HepG2 (cell line): ENCODE measurements around the gene CHMP6.

ENCODE experiments used
- JUND ChIP-seq: sonication (generic); formaldehyde crosslinking; IDR thresholded peaks from 2 replicates; pipeline ENCODE4 v1.8.0; 2022; ENCODE audit warnings: mild to moderate bottlenecking, missing genetic modification reagents
- MYNN ChIP-seq: sonication (generic); formaldehyde crosslinking; IDR thresholded peaks from 2 replicates; pipeline ENCODE4 v1.4.0; 2020; ENCODE audit warnings: mild to moderate bottlenecking, low read depth, missing genetic modification reagents
- NFE2L2 ChIP-seq: fragments of 150-350 bp; IDR thresholded peaks from 2 replicates; pipeline ENCODE4 v1.6.1; 2014; ENCODE audit warnings: low read length
- NFIC ChIP-seq: IDR thresholded peaks from 2 replicates; pipeline ENCODE4 v1.6.1; 2012; ENCODE audit warnings: mild to moderate bottlenecking, low read length, inconsistent platforms
- POLR2A ChIP-seq, 2 experiments: IDR thresholded peaks; 2 replicates each; pipeline ENCODE4 v1.6.1; 2011; ENCODE audit warnings: low read depth in 2 of 2, low read length in 2 of 2, mild to moderate bottlenecking in 1 of 2, moderate library complexity in 1 of 2; ENCODE audit not compliant: insufficient read depth in 1 of 2
- ZNF263 ChIP-seq: sonication (generic); formaldehyde crosslinking; IDR thresholded peaks from 2 replicates; pipeline ENCODE4 v1.4.0; 2020; ENCODE audit warnings: missing genetic modification reagents
- ZNF766 ChIP-seq: sonication (generic); formaldehyde crosslinking; IDR thresholded peaks from 2 replicates; pipeline ENCODE4 v1.5.0; 2020; ENCODE audit warnings: missing genetic modification reagents, borderline replicate concordance
- TF ChIP-seq, protein P1 (sequence below): sonication (generic); formaldehyde crosslinking; IDR thresholded peaks from 2 replicates; pipeline ENCODE4 v1.5.1; 2020; ENCODE audit warnings: missing genetic modification reagents, mild to moderate bottlenecking, borderline replicate concordance
- TF ChIP-seq, protein P2 (sequence below): sonication (generic); formaldehyde crosslinking; IDR thresholded peaks from 2 replicates; pipeline ENCODE4 v1.5.0; 2020; ENCODE audit warnings: mild to moderate bottlenecking, missing genetic modification reagents

DNA sequence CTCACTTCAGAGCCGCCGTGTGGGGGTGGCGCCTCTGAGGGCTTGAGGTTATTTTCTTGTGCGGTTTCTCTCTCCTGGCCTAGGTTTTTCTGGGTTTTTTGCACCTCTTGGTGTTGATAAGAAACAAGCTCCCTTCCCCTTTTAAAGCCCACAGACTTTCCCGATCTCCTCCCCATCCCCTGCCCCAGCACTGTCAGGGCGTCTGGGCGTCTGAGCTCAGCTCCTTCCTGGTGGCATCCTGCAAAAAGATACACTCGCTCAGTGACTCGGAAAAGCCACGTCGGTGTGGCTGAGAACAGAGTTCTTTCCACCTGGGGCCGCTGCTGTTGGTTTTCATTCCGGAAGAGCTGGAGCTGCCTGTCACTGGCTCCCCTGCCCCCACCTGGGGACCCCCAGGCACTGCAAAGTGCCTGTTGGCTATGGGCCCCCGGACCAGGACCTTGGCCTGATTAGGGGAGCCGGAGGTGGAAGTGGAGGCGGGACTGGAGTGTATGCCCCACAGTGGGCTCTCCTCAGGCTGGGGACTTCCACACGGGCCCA is 57.8 kb downstream of the CHMP6 start:
- no peak for TF ChIP-seq MYNN (CRISPR knock-in tag)
- no peak for TF ChIP-seq JUND
- no peak for TF ChIP-seq ZNF263 (CRISPR knock-in tag)
- no peak for TF ChIP-seq NFIC
- TF ChIP-seq POLR2A (IDR thresholded peaks at IDR 0.05; ENCODE audit: insufficient read depth in 1 of 2, low read depth in 2 of 2, low read length in 2 of 2): no peak
- TF ChIP-seq, protein P1, sequence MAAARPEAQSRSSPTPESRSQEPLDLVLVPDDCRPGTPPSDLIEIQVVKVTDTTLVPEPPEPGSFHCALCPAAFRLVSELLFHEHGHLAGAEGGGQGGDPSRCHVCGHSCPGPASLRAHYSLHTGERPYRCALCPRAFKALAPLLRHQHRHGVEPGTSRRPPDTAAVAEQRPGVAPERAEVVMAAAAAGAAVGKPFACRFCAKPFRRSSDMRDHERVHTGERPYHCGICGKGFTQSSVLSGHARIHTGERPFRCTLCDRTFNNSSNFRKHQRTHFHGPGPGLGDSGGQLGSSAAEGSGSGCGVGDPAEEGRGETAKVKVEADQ: no peak
- TF ChIP-seq, protein P2, sequence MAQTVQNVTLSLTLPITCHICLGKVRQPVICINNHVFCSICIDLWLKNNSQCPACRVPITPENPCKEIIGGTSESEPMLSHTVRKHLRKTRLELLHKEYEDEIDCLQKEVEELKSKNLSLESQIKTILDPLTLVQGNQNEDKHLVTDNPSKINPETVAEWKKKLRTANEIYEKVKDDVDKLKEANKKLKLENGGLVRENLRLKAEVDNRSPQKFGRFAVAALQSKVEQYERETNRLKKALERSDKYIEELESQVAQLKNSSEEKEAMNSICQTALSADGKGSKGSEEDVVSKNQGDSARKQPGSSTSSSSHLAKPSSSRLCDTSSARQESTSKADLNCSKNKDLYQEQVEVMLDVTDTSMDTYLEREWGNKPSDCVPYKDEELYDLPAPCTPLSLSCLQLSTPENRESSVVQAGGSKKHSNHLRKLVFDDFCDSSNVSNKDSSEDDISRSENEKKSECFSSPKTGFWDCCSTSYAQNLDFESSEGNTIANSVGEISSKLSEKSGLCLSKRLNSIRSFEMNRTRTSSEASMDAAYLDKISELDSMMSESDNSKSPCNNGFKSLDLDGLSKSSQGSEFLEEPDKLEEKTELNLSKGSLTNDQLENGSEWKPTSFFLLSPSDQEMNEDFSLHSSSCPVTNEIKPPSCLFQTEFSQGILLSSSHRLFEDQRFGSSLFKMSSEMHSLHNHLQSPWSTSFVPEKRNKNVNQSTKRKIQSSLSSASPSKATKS (CRISPR knock-in tag): no peak
- no peak for TF ChIP-seq ZNF766
- no peak for TF ChIP-seq NFE2L2
